ENCODE measurements around the gene DPYSL5.
"Not testable (repeated sequence)": the region's sequence is repeated elsewhere in the genome, so short reads cannot be mapped to it uniquely, and the experiment has no call there.

The DPYSL5 gene

DNA sequence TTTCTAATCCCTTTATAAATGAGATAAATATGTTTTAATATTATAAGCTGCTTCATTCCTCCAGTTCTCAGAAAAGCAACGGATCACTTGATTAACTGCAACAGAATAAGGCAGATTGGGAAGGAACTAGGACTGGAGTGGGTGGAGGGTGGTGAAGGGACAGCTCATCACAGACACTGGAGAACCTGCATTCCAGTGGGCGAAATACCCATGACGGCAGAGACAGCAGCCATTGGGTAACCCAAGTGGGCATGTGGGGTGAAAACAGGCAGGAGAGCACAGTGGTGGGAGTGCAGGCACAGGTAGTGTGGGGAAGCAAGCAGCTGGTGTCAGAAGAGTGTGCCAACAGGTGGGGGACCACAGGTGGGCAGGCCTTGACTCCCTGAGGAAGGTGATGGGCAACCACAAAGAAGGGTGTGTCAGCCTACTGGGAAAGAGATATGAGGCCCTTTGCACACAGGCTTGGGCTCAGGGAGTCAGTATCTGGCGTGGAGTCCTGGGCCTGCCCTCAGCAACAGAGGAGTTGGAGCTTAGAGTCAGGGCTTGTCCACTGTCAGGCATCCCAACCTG lies 27.2 kb downstream of the DPYSL5 start:
- no peak for DNase-seq (ENCODE audit: low read depth in 2 of 2)

DNA sequence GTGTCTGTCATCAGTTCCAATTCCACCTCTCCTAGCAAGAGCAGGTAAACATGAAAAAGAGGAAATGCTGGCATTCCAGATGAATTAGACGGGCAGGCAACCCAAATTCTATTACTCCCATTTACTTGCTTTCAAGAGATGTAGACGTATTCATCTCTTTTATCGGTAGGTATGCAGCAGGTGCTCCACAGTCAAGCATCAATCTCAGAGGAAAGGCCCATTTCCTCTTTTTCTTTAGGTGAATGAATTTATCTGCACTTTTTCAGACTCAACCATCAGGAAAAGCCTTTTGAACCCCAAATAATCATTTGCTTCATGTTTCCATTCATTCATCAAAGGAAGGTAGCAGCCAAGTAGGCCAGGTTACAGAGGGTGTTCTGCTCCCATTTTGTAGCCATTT lies 27.9 kb downstream of the DPYSL5 start:
- DNase-seq (ENCODE audit: low read depth in 2 of 2), result no peak

DNA sequence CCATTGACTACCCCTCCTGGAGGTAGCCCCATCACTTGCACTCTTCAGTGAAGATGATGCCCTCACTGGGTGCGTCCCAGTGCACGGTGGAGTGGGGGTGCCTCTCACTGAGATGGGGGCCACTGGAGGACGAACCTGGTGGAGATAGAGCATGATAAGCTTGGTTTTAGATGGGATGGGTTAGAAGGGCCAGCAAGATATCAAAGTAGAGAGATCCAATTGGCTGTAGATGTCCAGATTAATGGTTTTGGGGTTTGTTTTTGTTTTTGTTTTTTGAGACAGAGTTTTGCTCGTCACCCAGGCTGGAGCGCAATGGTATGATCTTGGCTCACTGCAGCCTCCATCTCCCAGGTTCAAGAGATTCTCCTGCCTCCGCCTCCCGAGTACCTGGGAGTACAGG lies 28.3 kb downstream of the DPYSL5 start:
- DNase-seq (ENCODE audit: low read depth in 2 of 2), result no peak

DNA sequence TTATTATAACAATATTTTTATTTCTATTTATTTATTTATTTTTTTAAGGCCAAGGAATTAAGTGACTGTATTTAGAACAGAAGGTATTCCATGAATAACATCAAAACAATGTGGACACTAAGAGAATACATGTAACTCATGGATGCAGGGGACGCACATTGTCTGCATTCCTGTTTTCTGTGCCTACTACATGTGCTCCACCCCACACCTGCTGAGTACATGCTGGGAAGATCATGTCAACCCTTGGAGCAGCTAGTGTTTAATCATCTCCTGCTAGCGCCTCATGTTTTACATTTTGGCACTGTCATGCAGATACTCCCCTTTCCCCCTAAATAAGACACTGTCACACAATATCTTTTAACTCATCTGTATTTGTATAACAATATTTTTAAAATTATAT lies 29.3 kb downstream of the DPYSL5 start:
- no peak for DNase-seq (ENCODE audit: low read depth in 2 of 2)

DNA sequence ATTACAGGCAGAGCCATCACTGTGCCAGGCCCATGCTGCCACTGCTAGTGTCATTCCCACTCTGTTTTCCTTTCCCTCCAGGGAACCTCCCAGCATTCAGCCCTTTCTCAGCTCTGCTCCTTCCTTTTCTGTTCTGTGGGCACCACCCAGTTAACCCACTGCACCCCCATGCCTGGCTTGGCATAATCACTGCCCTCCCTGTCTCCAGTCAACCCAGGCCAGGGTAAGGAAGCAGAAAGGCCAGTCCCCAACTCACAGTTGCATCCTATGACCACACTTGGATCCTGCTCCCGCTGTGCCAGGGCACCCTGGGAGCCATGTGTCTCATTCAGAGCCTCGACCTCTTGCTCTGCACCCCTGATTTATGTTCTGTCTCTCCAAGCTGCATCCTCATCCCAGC lies 32.2 kb downstream of the DPYSL5 start:
- no peak for DNase-seq (ENCODE audit: low read depth in 2 of 2)

DNA sequence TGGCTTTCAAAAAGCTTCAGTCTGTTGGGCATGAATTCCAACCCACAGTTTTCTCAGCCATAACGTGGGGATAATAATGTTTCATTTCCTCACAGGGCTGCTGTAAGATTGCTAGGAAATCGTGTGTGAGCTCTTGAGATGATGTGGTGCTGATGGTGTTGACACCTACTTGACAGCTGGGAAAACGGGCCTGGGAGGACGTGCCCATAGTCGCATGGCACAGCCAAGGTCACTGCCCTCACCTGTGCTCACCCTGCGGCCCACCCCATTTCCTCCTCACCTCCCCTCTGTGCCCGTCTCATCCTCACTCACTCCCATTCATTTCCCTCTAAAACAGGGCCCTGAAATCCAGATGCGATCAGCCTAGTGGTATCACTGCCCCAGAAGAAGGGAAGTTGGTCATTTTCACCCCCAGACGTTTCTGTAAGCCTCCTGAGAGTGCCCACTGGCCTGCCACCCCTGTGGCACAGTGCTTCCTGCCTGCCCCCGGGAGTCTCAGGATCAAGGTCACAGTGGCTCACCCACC lies 33.0 kb downstream of the DPYSL5 start:
- no peak for DNase-seq (ENCODE audit: low read depth in 2 of 2)

DNA sequence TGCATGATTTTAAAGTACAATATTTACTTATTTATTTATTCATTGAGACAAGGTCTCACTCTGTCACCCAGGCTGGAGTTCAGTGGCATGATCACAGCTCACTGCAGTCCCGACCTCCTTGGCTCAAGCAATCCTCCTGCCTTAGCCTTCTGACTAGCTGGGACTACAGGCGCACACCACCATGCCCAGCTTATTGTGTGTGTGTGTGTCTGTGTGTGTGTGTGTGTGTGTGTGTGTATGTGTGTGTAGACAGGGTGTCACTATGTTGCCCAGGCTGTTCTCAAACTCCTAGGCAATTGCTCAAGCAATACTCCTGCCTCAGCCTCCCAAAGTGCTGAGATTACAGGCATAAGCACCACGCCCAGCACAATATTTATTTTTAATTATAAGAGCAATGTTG lies 34.3 kb downstream of the DPYSL5 start:
- not testable (repeated sequence) for DNase-seq (ENCODE audit: low read depth in 2 of 2)

DNA sequence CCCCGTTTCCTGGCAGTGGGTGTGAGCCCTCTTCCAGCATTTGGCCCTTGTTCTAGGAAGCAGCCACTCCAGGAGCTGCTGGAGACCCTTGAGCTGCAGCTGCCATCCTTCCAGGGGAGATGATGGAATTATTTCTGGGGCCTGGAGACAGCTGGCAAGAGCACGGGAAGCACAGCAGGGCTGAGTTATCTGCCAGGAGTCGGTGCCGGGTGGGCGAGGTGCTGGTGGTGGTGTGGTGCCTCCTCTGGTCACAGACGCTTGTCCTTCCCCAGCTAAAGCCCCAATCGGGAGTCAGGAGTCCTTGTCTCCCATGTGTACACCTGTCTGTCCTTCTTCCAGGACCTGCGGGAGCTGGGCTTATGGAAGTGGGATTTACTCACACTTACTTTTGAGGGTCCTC lies 36.0 kb downstream of the DPYSL5 start:
- no peak for DNase-seq (ENCODE audit: low read depth in 2 of 2)

DNA sequence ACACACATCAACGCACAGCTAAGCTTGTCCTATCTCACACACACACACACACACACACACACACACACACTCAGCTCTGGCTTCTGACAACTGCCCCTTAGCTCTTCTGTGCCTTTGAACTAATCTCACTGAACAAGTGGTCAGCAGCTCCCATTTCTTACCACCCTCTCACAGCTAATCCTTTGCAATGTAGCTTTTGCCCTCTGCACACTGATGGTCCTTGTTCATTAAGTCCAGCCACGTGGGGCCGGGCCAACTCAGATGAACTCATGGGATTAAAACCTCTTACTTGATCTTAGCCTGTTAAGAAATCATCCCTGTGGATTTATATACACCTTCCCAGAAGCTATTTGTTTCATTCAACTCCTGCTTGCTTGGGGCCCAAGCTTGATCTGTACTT lies 36.6 kb downstream of the DPYSL5 start:
- DNase-seq (ENCODE audit: low read depth in 2 of 2), result no peak

DNA sequence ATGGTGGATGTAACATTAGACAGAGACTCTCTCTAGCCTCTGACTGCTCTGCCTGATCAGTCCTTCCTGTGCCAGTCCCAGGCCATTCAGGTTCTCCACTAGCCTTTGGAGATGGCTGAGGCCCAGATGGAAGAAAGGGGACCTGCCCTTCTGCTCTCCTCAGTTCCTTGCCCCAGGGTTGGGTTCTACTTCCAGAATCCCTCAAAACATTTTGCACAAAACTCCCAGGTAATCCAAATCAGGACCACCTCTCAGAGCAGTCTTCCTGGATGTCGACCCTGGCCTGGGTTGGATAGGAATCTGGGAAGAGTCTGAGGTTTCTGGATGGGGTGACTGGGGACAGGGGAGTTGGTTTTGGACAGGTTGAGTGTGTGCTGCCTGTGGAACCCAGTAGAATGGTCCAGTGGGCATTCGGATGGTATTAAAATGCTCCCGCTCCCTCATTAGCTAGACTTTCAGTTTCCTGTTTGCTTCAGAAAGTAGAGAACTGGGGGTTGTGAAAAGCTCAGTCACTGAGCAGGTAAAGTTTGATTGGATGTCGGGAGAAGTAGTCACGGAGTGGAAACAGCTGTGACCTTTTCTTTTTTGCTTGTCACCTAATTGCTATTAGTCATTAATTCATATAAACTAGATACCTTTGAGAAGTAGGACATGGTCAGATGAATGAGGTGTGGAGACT lies 37.9 kb downstream of the DPYSL5 start:
- DNase-seq (ENCODE audit: low read depth in 2 of 2), result no peak

DNA sequence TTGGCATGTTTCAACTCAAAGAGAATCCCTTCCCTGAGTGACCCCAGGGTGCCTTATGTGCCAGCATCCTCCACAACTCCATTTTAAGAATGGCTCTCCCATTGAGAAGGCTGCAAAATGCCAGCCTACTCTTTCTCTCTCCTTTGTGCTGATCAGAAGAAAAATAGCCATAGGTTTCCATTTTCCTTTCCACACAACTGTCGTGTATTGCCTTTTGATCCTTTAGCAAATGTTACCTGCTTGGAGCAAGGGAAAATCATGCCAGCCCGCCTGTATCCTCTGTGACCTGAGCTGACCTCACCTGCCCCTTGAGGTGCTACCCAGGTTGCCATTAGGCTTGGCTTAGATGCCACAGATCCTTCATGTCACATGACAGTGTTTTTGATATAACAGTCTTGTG lies 38.8 kb downstream of the DPYSL5 start:
- no peak for DNase-seq (ENCODE audit: low read depth in 2 of 2)

DNA sequence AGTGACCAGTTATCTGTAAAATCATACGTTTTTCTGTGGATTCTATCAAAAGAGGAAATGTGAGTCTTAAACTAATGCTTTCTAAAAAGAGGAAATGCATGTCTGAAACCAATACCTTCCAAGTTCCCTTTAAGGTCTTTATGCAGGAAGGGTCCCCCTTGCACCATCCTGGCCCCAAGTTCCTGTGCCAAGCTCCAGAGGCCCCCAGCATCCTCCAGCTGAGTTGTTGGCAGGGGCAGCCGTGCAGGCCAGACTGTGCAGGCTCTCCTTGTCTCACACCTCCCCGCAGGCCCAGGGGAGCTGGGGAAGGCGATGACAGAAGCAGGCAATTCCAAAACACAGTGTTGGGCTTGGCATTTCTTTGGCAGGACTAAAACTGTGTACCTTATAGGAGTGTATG lies 39.2 kb downstream of the DPYSL5 start:
- no peak for DNase-seq (ENCODE audit: low read depth in 2 of 2)

DNA sequence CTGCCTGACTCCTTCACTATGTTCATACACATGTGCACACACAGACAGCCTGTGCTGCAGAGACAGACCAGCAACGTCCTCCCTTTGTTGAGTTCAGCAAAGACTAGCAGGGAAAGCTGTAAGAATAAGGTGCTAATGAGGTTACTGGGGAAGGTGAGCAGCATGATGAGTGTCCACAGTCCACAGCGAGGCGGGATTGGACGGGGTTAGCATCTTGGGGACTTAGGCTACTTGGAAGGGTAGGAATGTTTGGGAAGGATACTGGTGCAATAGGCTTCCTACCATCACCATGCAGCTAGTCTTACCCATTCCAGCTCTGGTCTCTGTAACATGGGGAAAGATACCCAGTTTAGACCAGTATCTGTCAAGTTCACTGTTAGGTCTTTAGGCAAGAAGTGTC lies 41.9 kb downstream of the DPYSL5 start:
- no peak for DNase-seq (ENCODE audit: low read depth in 2 of 2)

DNA sequence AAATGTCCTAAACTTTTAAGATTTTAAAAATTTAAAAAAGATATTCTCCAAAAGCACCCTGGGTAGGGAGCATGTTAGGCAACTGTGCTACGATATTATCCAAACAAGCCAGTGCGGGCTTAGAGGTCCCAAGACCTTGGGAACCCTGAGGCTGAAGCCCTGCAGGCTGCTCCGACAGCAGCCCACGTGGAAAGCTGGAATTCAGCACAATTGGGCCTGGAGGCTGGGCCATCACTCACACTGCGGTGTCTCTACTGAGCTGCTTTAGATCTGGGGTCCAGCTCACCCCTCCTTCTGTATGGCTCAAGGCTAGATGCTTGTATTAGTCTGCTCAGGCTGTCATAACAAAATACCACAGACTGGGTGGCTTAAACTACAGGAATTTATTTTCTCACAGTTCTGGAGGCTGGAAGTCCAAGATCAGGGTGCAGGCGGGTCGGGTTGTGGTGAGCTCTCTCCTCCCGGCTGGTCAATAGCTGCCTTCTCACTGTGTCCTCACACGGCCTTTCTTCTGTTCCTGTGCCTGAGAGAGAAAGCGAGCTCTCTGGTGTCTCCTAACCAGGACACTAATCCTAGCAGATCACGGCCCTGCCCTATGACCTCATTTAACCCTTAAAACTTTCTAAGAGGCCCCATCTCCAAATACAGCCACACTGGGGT lies 42.5 kb downstream of the DPYSL5 start:
- no peak for DNase-seq (ENCODE audit: low read depth in 2 of 2)

DNA sequence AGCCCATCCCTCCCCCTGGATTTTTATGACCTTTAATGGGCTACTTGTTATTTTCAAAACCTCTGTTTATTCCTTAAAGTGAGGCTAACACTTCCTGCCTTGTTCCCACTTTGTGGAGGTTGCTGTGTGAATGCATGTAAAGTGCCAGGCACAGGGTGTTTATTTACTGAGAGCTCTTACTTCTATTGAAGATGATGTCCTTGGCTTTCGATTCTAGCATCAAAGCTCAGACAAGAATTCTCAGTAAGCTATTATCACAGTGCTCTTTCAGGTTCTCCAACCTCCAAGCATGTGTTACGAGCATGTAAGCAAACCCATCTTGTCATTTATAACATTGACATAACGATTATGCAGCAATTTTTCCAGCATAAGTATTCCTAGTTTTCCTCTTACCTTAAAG lies 44.2 kb downstream of the DPYSL5 start:
- DNase-seq (ENCODE audit: low read depth in 2 of 2), result no peak

DNA sequence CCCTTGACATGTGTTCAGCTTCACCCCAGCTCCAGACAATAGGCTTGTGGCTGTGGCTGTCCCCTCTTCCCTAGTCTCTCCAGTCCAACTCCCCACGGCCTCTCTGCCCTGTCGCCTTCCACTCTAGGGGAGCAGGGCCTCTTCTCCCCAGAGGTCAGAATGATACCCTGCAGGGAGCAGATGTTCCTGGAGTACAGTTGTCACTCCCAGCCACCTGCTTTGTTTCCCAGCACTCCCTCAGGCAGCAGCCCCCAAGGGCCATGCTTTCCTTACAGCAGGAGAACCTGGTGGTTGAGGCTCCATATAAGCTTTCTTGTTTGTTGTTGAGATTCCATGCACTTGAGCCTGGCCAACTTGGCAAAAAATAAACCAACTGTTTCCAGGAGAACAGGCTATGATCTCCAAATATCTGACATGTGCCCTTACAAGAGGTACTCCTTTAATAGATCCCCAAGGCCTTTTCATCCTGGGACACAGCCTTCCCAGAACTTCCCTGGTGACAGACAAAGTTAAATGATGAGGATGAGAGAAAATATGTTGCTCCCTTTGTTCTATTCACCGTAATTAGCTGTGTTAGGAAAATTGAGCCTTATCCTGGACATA lies 45.1 kb downstream of the DPYSL5 start:
- DNase-seq (ENCODE audit: low read depth in 2 of 2), result no peak

DNA sequence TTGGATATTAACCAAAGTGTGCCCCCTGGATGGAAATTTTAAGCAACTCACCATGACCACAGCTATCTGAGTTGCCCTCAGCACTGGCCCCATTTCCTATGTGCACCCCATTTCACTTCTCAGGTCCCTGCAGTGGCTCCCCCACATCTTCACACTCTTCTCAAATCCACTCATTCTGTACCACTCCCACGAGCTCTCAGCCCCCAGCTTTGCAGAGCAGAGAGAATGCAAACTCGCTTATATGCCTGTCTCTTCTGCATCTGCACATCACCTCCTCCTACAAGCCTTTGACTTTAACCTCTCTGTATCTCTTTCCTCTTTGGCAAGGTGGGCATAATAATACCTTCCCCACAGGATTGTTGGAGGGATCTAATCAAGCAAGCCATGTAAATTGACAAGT lies 46.2 kb downstream of the DPYSL5 start:
- no peak for DNase-seq (ENCODE audit: low read depth in 2 of 2)

DNA sequence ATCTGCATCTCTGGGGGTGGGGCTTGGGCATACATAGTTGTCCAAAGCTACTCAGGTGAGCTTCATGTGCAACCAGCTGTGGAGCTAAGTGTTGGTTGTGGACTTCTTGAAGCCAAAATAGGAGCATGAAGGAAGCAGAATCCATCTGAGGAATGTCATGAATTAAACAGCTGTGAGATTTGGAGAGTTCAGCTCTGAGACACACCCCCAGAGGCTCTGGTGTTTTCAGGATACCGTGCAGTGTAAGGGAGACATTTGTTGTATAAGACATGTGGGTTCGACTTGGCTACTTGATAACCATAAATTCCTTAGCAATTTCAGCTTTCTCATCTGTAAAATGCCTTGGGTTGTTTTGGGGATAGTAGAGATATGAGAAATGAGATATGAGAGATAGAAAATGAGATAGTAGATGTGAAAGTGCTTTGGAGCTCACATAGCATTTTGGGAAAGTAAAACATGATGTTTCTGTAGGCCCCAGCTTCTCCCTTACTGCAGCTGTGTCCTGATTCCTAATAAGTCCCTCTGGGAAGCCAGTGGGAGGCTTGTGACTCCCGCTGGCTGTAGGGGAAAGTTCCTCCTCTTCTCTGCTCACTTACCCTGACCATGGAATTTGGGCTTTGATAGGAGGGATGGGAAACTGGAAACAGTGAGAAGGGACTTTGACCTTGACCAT lies 50.0 kb downstream of the DPYSL5 start:
- DNase-seq (ENCODE audit: low read depth in 2 of 2), result no peak

DNA sequence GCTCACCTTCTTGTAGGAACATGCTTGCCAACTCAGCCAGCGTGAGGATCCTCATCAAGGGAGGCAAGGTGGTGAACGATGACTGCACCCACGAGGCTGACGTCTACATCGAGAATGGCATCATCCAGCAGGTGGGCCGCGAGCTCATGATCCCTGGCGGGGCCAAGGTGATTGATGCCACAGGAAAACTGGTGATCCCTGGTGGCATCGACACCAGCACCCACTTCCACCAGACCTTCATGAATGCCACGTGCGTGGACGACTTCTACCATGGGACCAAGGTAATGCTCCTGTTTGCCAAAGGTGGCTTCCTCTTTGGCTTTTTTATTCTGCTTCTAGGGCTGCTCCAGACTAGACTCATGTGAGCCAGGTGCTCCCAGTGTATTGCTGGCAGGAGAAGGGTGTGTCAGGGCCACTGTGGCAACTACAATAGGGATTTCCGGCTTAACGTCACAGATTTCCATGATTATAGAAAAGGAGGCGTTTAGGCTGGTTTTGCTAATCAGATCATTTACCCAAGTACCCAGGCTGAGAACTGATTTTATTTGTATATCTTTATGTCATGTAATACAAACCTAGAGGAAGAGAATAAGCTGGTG lies 50.6 kb downstream of the DPYSL5 start:
- DNase-seq (ENCODE audit: low read depth in 2 of 2), result no peak

DNA sequence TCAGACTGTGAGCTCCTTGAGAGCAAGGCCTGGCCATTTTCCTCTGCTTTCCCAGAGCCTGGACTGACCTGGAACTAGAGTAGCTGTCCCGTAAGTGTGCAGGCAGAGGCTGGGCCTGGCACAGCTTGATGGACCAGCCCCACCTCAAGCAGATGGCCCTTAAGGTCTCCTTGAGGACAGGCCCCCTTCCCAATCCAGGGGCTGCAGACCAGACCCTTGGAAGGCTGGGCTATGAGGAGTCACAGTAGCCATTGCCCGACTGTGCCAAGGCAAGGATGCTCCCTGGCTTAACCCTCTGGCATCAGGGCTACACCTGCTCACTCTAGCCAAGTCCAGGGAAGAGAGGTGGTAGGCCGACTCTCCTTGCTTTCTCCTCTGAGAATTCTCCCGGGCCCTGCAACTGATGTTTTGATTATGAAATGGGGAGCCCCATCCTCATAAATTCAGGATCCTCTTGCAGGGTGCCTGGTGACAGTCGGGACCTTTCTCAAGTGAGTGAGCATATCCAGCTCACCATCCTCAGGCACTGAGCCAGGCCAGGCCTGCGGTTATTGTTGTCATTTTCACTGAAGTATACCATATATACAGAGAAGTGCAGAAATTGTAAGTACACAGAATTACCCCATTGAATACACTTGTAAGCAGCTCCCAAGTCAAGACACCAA lies 51.7 kb downstream of the DPYSL5 start:
- DNase-seq (ENCODE audit: low read depth in 2 of 2), result no peak

DNA sequence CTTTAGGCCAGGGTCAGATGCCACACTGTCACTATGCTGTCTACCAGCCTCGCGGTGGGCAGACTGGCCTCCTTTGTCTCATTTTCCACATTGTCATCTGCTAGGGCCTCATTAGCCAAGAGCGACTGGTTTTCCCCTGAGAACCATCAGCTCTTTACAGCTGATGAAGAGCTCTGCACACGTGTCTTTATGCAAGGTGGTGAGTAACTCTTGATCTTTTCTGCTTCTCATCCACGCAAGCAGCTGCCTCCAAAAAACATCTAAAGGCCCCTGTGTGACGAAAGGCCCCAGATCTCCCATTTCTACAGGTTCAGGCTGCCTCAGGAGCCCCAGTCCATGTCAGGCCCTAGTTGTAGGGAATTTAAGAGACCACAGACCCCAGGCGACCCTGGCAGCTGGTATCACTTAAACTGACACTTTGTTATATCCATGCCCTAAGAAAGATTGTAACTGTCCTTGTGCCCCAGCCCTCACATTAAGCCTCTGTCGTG lies 52.9 kb downstream of the DPYSL5 start:
- DNase-seq (ENCODE audit: low read depth in 2 of 2), result no peak
